IPS-NIHi7 (cell line): ENCODE measurements around the gene SUFU.

Experiments used
- DNase-seq: peaks from one replicate; pipeline ENCODE4 v3.0.0; 2012; ENCODE audit warnings: mixed read lengths; ENCODE audit errors: extremely low spot score

The SUFU gene

DNA sequence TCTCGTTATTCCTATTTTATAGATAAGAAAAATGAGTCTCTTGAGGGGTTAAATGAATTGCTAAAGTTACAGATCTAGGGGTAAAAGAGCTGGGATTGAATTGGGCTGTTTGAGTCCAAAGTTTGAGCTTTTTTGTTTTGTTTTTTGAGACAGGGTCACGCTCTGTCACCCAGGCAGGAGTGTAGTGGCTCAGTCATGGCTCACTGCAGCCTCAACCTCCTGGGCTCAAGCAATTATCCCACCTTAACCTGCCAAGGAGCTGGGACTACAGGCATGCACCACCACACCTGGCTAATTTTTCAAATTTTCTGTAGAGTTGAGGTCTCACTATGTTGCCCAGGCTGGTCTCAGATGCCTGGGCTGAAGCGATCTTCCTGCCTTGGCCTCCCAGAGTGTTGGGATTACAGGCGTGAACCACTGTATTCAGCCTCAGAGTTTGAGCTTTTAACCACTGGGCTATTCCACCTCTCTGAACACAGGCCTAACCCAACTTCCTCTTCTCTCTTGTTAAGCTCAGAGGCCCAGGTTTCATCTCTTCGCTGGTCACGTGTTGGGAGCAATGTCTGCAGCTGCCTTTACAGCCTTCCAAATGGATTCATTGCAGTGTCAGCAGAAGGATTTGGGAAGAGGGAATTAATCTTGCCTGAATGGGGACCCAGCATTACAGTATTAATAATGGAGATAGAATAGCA, 8.0 kb downstream of the SUFU start:
- DNase-seq, result no peak

DNA sequence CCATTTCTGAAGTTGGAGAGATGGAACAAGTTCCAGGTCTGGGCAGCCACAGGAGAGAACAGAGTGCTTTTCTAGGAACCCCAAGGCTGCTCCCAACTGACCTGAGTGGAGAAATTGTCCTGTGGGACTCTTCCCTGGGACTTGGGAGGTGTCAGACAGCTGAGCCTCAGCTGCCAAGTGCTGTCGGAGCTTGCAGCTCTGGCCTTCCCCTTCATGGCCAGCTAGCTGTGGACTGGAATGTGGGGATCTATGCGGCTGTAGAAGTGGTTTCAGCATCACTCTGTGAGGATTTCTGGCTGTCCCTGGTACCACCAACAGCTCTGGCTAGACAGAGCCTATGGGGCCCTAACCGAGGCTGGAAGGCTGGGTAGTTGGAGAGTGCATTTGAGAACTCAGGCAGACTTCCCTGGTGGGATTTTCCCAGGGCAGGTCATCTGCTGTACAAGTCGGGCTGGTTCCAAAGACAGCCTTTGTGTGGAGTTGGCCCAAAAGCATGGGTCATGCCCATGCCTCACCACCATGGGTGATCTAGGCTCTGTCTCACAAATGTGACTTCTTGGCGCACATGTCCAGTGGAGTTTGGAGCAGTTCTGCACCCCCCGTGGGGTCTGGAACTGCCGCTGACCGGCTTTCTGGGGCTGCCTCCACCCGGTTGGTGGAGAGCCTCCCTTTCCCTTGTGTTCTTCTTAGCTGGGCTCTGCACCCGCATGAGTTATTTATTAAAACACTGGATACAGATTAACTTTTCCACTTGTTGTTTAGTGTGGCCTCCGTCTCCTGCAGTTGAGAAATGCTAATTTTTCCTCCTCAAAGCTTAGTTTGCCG, 10.9 kb downstream of the SUFU start:
- DNase-seq, result no peak

DNA sequence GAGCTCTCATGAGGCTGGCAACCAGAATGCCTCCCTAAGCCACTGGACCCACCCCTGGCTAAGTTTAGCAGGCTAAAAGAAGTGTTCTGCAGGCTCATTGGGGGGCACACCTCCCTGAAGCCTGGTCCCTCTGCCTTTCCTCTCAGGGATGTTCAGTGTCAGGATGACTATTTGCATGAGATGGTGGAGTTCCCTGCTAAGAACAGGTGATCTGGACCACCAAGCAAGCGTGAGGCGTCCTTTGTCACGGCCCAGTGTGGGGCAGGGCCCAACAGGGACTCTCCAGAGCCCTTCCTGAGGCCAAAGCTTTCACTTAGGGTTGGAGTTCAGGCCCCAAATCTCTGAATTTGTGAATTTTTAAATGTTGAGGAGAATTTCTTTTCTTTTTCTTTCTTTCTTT, 12.0 kb downstream of the SUFU start:
- DNase-seq, result no peak

DNA sequence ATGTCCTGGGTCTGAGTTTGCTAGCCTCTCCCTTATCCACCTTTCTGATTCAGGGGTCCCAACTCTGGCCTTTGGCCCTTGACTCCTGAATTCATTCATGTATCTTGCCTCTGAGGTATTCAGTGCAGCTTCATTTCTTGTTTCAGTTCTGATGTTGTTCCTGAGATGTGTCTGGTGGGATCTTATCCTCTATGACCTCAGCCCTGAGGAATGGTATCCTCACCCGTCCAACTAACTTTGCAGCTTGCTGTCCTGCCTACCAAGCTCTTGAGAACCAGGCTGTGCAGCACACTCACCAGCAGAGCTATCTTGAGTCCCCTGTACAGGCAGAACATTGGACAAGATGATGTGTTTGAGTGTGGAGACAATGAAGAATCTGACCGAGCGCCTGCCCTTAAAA, 13.8 kb downstream of the SUFU start:
- DNase-seq, result no peak

DNA sequence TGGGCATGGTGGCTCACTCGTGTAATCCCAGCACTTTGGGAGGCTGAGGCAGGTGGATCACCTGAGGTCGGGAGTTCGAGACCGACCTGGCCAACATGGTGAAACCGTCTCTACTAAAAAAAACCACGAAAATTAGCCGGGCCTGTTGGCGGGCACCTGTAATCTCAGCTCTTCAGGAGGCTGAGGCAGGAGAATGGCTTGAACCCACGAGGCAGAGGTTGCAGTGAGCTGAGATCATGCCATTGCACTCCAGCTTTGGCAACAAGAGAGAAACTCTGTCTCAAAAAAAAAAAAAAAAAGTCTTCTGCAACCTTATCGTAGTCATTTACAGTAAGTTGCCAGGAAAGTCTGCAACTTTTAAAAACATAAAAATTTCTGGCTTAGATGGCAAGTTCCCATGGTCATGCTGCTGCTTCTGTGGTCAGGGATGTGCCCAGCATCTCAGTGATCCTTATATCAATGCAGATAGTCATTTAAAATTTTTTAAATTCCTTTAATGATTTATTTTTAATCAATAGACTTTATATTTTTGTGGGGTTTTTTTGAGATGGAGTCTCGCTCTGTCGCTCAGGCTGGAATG, 15.6 kb downstream of the SUFU start:
- DNase-seq, result no peak

DNA sequence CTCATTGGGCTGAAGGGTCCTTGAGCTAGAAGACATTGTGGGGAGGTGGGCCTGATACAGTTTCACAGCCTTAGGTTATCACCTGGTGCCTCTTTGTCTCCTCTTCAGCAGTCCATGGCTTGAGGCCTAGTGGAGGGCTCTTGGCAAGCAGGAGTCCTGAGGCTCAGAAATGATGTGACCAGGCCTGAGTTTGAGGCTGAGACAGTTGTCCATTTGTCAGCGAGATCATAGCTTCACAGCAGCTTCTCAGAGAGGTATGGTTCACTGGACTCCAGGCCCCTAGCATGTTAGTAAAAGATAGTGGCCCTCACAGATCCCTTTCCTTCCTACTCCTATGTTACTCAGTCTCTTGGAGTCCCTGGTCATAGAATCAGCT, 19.1 kb downstream of the SUFU start:
- DNase-seq, result no peak

DNA sequence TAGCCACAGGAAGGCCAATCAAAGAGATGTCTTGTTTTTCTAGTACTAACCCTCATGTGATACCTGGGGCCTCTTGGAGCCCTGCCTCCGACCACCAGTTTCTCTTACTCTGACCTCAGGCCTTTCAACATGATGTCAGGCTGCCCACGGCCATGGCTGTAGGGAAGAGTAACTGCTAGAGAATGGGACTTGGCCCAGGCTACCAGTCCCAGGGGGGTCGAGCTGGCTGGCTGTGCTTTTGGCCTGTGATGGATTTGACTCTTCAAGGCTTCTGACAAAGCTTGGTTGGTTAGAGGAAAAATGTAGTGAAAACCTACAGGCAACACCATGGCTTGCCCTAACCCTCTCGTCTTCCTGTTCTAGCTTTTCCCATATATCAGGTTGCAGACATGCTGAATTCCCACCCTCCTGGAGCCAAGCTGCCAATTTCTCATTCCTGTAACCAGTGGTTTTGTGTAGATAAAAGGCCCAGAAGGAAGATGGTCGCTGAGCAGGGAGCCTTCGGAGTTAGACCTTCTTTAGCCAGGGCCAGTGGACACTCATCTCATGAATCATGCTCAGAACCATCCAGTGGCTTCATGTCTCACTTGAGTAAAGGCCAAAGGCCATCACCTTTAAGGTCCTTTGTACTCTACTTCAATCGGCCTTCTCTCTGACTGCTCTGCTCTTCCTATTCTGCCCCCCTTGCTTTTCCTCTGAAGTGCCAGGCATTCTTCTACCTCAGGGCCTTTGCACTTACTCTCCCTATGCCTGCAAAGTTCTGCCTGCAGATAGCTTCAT, 19.7 kb downstream of the SUFU start:
- no peak for DNase-seq

DNA sequence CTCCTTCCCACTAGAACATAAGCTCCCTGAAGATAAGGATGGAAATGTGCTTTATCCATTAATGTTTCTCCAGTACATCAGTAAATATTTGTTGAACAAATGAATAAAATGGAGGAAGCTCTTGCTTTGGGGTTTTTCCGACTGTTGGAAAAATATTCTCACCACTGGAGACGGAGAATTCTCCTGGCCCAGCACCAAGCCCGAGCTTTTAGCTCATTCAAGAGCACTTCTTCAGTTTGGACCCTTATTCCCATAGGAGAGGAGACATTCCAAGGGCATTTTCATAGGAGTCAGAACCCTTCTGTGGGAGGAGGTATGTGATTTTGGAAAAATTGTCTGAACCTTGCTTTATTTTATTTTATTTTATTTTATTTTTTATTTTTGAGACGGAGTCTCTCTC, 21.0 kb downstream of the SUFU start:
- DNase-seq, result no peak

DNA sequence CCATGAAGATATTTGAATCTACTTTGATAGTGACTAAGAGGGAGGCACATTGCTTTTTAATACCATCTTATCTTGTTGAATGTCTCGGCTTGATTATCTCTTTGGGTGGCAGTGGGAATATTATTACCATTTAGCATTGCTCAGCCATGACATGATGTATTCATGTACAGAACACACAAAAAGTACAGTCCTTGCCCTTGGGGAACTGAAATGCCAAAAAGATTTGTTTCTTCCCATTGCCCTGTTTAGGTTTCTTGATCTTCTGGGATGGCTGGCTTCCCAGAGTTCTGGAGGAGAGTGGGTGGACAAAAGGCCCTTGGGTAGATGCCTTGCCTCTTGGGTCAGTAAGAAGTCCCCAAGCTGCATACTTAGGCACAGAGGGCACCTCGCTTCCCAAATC, 23.8 kb downstream of the SUFU start:
- no peak for DNase-seq

DNA sequence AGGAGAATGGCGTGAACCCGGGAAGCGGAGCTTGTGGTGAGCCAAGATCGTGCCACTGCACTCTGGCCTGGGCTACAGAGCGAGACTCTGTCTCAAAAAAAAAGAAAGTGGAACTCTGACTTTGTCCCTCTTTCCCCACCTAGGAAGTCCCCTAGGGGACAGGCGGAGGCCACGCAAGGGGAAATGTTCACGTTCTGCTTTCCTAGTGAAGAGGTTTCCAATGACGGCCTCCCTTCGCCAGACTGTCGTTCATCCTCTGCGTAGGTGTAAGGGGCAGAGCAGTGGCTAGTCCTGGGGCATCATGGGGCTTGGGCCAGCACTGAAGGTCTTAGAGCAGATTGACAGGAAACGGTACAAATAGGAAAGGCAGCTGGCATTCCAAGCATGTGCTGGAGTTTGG, 30.6 kb downstream of the SUFU start:
- no peak for DNase-seq

DNA sequence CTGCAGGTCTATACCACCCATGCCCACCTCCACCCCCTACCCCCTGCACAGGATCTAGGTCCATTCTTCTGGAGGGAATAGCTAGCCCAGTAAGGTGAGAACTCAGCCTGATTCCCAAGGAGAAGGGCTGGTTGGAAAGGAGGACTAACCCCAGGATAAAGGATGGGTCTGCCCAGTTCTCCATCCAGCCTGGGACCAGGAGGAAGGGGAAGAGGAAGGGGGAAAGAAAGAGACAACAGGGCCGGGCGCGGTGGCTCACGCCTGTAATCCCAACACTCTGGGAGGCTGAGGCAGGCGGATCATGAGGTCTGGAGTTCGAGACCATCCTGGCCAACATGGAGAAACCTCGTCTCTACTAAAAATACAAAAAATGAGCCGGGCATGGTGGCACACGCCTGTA, 31.2 kb downstream of the SUFU start:
- peak; percentile 3 for DNase-seq

DNA sequence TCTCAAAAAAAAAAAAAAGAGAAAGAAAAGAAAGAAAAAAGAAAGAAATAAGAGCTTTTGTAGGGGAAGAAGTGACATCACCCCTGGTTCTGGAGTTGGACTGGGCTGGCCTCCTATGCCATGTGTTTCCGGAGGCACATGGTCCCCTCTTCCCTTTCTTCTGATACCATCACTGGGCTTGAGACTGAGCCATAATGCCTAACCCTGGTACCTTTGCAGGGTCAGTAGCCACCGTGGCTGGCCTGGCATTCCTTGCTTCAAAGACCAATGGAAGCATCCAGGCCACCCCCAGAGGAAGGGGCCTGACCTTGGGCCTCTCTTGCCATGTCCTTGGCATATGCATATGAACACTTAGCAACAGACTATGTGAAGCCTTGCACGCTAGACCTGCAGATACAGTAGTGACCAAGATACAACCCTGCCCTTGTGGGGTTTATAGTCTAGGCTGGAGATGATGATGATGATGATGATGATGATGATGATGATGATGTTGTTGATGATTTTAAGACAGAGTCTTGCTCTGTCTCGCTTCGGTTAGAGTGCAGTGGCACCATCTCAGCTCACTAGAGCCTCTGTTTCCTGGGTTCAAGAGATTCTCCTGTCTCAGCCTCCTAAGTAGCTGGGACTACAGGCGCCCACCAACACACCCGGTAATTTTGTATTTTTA, 31.8 kb downstream of the SUFU start:
- no peak for DNase-seq

DNA sequence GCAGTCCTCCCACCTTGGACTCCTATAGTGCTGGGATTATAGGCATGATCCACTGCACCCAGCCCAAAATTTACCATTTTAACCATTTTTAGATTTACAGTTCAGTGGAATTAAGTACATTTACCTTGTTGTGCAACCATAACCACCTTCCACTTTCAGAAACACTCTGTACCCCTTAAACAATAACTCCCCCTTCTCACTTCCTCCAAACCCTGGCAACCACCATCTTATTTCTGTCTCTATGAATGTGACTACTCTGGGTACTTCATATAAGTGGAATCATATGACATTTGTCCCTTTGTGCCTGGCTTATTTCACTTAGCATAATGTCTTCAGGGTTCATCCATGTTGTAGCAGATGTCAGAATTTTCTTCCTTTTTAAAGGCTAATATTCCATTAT, 33.6 kb downstream of the SUFU start:
- DNase-seq, result no peak

DNA sequence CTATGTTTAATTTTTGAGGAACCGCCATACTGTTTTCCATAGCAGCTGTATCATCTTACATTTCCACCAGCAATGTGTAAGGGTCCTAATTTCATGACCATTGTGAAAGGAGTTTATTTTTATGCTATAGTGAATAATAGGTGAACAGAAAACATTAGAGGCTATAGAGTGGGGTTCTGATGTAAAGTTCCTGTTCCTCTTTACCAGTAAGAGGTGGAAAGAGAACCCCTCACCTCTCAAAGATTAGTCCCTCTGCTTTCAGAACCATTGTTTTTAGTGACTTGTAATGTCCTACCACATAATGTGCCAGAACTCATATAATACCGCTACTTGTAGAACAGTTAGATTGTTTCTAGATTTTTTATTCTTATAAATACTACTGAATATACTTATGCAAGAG, 34.2 kb downstream of the SUFU start:
- DNase-seq, result no peak

DNA sequence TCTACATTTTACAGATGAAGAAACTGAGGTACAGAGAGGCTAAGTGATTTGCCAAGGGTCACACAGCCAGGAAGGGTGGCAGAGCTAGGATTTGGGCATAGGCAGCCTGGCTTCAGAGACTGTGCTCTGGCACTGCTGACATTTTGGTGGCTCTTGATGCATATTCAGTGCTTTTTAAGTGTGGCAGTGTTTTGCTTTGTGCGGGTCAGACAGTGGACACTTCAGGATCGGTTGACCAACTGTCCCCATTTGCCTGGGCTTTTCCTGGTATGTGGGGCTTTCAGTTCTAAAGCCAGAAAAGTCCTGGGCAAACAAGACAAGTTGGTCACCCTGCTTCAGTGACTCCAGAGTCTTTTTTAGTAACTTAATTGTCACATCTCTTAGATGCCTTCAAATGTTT, 35.0 kb downstream of the SUFU start:
- no peak for DNase-seq

DNA sequence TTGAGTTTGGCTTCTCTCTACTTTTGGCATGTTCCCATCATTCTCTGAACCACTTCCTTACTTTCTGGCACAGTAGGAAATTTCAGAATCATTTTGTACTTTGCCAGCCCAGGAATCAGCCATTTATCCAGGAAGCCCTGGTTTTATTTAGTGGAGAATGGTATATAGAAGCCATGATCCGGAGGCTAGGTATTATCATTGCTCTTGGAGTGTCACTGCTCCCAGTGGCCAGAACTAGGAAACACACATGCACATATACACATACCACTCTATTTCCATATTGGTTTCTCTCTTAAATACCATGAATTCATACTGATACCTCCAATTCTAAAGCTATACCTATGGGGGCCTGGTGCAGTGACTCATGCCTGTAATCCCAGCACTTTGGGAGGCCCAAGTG, 36.3 kb downstream of the SUFU start:
- no peak for DNase-seq

DNA sequence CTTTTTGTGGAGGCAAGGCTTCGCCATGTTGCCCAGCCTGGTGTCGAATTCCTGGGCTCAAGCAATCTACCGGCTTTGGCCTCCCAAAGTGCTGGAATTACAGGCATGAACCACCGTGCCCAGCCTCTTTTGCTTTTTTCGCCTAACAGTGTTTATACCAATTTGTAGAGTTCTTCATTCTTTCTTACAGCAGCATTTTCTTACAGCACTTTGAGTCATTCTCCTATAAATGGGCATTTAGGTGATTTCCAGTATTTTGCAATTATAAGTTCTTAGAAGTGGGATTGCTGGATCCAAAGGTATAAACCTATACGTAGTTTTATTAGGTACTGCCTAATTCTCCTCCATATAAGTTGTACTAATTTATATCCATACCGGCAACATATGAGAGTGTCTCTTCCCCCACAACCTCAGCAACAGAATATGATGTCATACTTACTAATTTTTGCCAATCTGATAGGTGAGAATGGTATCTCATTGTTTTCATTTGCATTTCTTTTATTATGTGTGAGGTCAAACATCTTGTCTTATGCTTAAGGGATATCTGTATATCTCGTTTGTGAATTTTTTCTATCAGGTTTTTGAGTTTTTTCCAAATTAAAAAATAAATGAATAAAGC, 39.1 kb downstream of the SUFU start:
- DNase-seq, result no peak

DNA sequence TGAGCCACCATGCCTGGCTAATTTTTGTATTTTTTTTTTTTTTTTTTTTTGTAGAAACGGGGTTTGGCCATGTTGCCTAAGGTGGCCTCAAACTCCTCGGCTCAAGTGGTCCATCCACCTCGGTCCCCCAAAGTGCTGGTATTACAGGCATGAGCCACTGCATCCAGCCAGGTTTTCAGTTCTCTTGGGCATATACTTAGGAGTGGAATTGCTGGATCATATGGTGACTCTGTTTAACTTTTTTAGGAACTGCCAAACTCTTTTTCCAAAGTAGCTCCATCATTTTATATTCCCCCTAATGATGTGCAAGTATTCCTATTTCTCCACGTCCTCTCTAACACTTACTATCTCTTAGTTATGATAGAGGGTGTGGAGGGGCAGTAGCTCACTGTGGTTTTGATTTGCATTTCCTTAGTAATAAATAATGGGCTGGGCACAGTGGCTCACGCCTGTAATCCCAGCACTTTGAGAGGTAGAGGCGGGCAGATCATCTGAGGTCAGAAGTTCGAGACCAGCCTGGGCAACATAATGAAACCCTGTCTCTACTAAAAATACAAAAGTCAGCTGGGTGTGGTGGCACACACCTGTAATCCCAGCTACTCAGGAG, 41.6 kb downstream of the SUFU start:
- DNase-seq, result no peak

DNA sequence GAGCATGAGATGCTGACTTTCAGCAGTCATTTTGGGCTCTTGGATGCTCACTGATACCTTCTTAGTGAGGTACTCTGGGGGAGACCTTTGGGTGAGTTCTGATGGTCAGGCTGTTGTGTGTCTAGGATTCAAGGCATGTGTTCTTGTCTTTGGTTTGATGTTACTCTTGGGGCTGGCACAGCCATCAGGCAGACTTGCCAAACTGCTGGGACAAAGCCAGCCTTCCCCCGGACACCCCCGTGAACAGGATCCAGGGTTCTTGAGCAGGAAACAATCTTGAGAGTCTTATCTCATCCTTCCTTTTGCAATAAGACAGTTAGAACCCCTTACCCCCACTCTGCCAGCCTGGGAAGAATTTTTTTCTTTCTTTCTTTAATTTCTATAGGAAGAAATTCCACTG, 42.2 kb downstream of the SUFU start:
- DNase-seq, result no peak

DNA sequence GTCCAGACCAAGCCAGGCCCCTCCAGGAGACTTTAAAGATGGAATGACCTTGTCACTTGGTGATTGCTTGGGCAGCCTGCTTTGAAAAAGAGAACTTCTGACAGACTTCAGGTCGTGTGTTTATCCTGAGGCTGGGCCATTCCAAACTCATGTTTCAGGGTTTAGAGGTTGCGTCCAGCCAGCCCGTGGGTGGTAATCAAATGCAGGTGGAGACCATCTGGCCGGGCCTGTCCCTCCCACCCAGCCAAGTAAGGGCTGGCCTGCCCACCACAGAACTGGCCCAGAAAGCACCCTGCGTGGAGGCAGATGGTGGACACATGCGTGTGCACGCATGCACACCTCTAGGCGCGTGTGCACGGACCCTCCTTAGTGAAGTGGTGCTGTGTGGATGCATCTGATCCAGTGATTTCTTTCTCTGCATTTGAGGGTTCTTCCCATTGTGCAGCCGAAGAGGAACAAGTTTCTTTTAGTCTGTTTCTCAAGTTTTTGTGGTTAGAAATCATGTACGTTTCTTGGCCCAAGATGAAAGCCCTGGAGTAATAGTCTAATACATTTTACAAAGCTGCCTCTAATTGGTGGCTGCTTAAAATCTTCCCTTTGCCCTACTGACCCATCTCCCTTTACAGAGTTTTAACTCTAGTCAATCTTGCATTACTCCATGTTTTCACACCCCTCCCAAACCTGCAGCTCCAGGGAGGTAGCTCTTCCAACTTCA, 43.0 kb downstream of the SUFU start:
- DNase-seq, result no peak
